ENCODE data around the gene FN1.
A peak's percentile ranks its signal among the peaks of the same experiment; 100 is the strongest.

The FN1 gene

DNA sequence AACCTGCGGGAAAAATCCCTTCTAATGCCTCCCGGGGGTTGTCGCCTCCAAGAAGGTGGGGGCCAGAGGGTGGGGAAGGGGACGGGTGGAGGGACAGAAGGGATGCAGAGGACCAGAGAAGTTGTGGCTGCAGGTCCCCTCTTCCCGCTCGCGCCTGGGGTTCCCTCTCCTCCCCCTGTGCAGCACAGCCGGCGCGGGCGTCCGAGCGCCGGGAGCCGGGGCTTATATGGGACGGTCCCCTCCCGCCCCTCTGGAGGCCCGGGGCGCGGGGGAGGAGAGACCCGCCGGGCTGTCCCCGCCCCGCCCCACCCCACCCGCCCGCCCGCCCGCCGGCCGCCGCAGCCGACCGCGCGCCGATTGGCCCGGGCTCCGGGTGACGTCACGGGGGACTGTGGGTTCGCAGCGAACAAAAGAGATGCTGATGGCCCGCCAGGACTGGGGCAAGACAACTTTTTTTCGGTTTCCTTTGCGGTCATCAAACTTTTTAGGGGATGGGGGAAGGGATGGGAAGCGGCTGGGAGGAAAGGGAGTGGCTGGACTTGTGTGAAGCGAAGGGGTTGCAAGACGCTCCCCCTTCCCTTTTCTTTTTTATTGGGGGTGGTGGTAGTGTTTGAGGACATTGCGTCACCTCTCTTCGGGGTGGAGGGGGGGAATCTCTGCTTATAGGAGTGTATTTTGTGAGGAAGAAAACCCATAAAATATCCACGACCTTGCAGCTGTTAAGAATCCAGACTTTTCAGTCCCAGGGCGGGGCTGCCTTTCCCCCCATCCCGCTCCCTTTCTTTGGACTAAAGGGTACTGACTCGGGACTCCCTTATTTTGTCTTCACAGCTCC is at the start of gene FN1:
Gene FN1, minus strand, starts transcription at position 199 of the 835 bp plus-strand sequence. CDS start 266 bp downstream, outside the sequence.
- DNase-seq (ENCODE audit: low read depth in 3 of 3) = peak; percentile 32 to 55 (median 39)

DNA sequence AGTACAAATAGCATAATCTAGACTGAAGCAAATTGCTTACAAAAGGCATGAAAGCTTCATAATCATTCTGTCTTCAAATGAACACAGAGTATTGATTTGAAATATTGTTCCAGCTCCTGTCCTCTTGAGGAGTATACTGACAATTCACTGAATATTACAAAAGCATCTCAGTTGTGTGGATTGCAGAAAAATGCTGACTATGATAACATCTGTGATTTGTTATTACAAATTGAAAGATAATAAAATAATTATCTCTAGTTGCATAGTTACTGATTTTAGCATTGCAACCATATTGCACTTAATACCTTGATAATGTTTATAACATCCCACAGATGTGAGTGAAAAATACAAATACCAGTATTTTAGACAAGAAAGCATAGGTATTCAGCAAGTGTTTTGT is 49.2 kb upstream of the FN1 start:
- DNase-seq (ENCODE audit: low read depth in 3 of 3) = no peak

DNA sequence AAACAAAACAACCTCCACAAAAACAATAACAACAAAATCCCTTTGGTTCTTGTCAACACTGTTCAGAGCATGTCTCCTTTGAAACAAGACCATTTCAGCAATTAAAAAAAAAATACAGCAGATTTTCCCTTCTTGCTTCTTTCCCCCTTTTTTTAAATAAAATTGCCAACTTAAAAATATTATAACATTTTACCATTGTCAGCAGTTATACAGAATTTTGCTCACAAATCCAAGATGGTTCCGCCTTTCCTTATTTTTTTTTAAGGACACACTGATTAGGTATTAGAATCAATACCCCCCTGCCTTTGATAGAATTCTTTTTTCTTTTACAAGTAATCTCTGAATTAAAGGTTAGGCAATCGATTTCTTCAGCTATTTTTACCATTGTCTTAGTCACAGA is 48.7 kb upstream of the FN1 start:
- no peak for DNase-seq (ENCODE audit: low read depth in 3 of 3)

DNA sequence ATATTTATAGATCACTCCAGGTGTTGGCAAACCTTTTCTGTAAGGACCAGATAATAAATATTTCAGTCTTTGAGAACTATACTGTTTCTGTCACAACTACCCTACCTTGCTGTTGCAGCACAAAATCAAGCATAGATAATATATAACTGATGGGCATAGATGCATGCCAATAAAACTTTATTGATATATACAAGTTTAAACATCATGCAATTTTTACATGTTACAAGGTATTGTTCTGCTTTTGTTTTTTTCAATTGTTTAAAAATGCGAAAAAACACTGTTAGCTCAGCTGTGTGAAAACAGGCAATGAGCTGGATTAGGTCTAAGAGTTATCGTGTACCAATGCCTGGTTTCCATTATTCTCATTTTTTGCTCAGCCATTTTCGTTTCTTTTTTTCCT is 47.6 kb upstream of the FN1 start:
- no peak for DNase-seq (ENCODE audit: low read depth in 3 of 3)

DNA sequence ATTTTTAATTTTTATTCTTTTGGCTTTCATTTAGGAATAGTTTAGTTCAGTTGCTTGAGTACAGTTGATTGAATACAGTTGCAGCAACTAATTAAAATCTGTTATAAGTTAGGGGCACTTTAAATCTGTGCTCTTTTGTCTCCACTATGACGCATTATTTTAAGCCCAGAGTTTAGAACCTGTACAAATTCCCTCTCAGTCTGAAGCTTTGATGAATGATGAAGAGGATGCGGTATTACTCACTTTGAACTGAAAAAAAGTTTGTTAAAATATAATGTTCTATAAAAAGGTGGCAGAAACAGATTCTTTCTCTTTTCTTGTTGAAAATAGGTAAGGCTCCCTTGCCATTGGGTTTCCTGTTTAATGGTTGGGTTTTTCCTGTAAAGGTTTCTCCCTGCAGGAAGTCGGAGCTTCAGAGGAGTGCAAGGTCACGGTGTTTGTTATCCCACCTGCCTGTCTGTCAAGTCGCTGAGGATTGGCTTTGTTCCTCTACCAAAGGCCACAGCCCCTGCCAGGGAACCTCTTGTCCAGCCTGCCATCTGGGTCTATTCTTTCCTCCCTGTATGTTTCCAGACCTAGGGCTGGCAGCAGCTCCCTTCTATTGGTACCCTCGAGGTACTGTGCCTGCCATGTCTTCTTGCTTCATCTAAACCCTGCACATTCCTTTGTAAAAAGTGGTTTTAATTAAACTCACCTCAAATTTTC is 43.8 kb upstream of the FN1 start:
- DNase-seq (ENCODE audit: low read depth in 3 of 3) = no peak

DNA sequence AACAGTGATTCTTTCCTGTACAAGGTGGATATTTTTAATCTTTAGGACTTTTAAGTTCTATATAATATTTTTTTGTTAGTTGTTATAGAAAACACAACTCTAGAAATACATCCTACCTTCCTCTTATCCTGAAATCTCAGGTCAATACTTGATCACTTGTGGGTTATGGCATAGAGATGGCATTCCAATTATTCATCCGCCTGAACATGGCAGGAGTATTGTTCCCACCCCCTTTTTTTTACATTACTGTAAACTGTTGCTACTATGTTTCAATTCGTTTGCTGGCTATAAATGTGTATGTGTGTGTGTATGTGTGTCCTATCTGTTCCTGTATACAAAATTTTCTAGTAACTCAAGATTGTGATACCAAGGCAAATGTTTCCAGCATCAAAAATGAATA is 43.3 kb upstream of the FN1 start:
- no peak for DNase-seq (ENCODE audit: low read depth in 3 of 3)

DNA sequence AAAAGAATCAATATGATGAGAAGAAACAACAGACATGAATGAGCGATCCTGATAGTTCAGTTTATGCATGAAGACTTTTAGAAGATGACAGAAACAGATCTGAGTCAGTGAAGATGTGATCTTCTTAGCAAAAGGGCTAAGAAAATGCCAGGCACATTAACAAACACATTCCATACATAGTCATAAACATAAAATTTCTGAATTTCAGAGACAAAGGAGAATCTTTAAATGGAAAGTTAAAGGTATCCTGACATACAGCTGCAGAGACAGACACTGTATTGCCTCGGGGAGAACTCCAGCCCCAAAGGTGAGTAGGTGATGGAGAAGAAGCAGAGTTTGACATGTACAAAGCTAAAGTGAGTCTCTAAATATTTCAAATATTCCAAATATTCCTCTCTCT is 40.6 kb upstream of the FN1 start:
- no peak for DNase-seq (ENCODE audit: low read depth in 3 of 3)

DNA sequence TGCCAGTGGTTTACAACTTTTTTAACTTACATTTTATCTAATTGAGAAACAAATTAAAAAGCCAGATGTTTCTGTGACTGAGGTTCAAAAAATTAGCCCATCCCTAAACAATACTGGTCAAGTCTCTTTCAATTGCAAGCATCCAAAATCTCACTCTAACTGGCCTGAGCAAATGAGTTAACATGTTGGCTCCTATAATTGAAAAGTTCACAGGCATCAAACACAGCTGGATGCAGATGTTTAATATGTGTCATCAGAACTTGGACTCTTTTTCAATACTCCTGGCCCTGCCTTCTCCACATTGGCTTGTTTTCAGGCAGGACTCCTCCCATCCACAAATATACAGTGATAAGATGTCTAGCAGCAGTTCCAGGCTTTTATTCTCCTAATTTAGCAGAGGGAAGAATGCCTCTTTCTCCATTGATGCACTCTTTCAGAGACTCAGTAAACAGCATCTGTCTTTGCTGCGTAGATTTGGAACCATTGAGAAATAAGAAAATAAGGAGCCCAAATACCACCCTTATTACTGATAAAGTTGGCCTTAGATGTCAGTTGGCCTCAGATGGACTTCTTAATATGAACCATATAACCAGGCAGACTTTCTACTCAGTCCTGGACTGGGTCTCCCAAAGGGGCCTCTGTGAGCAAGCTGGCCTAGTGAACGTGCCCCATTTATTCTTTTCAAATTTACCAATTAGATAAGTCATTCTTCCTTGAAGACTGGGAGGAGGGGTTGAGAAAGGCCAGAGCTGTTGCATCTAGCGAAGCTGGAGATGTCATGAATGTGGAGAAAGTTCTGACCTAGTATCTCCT is 30.4 kb upstream of the FN1 start:
- DNase-seq (ENCODE audit: low read depth in 3 of 3) = no peak

DNA sequence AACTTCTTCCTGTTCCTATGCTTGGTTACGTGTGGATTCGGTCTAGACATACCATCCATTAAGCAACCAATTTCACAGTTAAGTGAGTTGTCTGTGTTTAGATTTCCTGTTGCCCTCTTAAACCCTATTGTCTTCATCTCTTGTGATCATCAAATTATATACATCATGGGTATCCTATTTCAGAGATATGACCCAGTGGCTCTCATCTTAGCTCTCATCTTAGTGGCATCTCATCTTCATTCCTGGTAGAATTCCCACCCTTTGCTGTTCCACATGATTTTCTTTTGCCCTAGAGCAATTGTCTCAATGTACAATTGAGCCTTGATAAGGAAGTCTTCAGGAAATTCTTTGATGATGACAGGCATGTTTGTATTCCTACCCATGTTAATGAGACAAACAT is 29.4 kb upstream of the FN1 start:
- no peak for DNase-seq (ENCODE audit: low read depth in 3 of 3)

DNA sequence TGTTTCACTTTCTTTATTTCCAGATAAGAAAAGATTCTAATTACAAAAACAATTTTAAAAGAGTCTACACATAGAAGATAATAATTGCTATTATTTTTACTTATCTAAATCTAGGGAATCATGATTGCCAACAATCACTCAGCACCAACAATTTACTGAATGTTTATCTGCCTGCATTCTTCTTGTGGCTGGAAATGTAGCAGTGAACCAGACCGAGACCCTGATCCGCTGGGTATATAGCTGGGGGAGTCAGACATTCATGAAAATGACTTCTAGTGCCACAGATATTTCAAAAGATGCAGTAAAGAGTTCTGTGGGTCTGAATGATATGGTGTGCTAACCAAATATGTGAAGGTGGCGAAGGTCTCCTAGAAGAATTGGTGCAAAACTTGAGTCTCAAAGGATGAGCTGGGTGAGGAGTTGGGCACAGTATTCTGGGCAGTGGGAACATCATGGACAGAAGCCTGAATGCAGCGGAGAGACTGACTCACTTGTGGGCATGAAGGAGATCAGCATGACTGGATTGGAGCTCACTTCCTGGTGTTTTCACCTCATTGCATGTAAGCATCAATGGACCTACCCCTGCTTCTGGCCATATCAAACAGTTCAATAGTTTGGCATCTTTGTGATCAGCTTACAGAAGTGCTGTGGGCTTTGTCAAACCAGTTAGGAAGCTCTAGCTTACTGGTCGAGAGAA is 26.1 kb upstream of the FN1 start:
- no peak for DNase-seq (ENCODE audit: low read depth in 3 of 3)

DNA sequence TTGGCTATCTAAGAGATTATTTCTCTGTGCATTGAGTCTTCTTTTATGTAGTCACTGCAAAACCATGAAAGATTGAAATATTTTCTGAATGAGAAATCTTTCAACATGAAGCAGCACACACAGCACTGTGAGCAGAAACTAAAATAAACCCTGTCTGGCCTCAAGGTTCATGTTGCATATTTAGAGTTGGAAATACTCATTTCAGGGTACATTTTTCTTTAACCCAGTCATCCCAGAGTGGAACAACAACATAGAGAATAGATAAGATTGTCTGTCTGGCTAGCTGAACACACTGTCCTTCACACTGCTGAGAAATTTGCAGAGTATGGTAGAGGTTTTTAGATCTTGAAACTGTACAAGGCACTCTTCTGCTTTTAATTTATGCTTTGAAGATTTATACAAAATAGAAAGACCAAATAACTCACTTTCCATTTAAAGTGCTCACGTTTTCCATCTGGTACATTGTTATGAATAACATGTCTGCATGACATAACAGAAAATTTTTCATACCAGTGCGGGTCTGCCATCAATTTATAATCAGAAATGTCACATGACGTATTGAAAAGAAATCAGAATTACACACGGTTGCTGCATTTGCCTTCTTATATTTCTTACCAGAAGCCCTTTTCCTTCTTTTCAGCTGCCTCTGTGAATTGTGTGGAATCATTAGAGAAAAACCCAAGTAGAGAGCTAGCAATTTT is 25.0 kb upstream of the FN1 start:
- DNase-seq (ENCODE audit: low read depth in 3 of 3) = no peak

DNA sequence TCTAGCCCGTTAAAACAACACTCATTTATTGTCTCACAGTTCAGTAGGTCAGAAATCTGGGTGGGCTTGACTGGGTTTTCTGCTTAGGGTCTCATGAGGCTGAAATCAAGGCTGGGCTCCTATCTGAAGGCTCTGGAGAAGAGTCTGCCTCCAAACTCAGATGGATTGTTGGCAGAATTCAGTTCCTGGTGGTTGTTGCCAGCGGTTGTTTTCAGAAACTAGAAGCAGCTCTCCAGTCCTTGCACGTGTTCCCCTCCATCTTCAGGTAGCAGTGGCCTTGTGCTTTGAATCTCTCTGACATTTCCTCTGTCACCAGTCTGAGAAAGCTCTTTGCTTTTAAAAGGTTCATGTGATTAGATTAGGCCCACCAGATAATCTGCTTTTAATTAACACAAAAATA is 20.1 kb upstream of the FN1 start:
- no peak for DNase-seq (ENCODE audit: low read depth in 3 of 3)

DNA sequence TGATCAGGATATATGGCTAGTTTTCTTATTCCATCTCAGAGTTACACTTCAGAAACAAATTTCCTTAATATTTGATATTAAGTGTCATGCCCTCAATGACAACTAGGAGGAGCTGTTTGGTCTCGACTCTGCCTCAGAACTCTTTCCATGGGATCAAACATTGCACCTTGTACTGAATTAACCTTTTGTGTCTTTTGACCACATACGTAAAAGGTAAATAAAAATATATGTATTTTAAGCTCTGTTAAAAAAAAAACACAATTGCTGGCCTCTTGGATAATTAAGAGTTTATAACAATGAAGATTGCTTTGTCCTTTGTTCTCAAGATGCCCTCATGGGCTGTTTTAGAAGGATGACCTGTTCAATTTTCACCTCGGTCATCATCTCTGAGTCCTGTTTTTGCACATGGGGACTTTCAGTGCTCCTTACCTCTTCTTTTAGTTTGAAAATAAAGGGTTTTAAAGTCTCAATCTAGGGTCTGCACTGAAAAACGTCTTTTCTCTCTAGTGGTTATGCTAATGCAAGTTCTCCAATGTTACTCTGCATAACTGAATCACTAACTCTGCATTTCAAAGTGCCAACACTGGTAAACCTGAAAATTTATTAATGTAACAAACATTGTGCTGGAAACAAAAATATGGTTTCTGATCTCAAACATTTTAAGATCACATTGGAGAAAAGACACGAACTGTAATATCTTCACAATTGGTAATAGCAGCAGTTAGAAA is 18.8 kb upstream of the FN1 start:
- DNase-seq (ENCODE audit: low read depth in 3 of 3) = no peak

DNA sequence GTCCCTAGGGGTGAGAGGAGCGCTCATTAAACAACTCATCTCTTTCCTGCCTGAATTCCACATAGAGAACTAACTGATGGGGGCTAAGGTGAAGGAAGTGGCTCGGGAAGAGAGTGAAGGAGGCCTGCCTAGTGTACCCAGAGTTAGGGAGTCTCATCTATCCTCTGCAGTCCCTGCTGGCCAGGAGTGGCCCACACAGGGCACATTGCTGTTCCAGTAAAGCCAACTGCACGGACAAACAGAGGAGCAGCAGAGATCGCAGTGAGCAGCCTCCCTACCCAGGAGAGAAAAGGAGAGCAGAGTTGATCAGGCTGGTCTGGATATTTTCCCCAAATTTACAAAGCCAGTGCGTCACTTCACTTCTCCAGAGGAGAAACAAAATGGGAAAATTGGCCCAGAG is 16.9 kb upstream of the FN1 start:
- no peak for DNase-seq (ENCODE audit: low read depth in 3 of 3)

DNA sequence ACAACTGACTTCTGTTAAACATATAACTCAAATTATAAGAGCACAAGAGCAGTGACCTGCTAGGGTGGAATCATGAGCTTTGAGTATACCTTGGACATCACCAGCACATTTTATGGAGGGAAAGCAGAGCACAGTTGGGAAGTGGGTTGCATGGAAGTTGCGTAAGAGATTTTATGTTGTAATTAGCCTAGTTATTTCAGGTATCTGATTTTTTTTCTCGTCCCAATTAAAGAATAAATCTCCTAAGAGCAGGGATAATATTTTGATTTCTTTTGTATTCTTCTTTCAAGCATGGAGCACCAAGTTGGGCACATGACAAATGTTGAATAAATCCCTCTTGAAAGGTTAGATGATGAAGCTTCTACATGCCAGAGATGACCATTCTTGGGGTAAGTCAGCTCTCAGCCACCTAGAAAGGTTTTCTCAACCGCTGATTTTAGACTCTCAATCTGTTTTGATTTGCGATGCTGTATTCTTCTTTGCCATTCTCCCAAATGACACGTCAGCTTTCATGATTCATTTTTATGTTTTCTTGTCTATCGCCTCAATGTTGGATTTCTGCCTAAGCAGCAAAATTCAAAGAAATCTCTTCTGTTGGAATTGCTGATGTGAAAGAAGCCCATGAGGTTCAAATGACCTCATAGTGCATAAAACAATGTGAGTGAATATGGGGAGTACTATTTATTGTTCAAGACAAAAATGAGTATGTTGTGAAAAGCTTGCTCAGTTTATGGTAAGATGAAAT is 15.3 kb upstream of the FN1 start:
- no peak for DNase-seq (ENCODE audit: low read depth in 3 of 3)

DNA sequence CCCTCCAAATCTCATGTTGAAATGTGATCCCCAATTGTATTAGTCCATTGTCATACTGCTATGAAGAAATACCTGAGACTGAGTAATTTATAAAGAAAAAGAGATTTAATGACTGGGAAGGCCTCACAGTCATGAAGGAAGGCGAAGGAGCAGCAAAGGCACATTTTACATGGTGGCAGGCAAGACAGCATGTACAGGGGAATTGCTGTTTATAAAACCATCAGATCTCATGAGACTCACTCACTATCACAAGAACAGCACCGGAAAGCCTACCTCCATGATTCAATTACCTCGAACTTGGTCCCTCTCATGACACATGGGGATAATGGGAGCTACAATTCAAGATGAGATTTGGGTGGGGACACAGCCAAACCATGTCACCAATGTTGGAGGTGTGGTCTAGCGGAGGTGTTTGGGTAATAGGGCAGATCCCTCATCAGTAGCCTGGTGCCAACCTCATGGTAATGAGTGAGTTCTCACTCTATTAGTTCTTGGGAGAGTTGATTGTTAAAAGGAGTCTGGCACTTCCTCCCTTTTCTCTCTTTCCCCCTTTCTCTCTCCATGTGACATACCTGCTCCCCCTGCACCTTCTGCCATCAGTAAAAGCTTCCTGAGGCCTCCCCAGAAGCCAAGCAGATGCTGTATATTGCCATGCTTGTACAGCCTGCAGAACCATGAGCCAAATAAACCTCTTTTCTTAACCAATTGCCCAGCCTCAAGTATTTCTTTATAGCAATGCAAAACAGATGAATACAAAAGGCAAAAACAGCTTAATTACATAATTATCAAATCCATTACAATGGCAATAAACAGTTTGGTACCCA is 14.5 kb upstream of the FN1 start:
- no peak for DNase-seq (ENCODE audit: low read depth in 3 of 3)

DNA sequence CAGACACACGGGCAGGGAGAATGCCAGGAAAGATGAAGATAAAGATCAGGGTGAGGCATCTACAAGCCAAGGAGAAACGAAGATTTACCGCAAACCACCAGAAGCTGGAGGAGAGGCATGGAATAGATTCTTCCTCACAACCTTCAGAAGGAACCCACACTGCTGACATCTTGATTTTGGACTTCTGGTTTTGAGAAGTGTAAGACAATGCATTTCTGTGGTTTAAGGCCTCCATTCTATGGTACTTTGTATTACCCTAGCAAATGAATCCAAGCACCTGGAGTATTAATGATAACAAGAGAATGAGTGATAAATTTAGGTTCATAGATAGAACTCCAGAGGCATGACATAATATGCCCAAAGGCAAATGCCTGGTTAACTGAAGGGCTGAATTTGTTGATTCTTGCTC is 11.8 kb upstream of the FN1 start:
- no peak for DNase-seq (ENCODE audit: low read depth in 3 of 3)

DNA sequence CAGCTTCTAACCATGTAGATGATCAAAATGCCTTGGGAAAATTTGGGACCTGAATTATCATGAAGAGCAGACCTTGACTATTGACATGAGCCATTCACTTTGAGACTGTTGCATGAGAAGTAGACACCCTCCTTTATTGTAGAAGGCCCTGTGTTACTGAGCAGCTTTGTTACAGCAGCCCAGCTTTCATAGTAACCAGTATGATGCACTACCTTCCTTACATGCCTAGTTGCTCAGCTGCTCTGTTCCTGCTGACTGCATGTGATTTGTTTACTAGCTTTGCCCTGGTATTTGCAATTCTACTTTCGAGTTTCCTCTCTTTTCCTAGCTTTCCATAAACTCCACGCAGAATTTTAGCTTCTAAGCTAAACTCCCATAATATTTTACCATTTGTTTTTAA is 11.2 kb upstream of the FN1 start:
- no peak for DNase-seq (ENCODE audit: low read depth in 3 of 3)

DNA sequence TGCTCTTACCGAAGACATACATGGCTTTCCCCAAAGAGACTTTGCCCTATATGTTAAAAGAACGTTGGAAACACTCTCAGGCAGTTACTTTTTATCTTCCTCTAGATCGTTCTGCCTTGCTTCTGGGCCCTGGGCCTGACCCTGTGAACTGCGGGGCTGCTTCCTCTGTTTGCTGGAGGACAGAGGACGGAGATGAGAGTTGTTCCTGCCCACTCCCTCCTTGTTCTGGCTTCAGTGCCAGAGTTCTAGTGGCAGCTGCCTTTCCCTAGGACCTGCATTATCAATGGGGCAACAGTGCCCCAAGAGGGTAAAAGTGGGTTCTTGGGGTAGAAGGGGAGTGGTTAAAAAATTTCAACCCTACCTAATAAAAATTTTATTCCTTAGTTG is 6.5 kb upstream of the FN1 start:
- DNase-seq (ENCODE audit: low read depth in 3 of 3) = no peak

All from stimulated activated CD4-positive, alpha-beta T cell treated with anti-CD3 and anti-CD28 coated beads, TNF-alpha, amount 100 ng/mL, for 48 hours (primary cell).